Activated B cell treated with CpG ODN at 0.5 μM for 24 hours (primary cell): ENCODE measurements around the gene PARN. TPM values are rescaled to one million over a fixed set of nuclear protein-coding genes. Genes with fewer than 3 reads are reported as not detected.

Source experiments
- ATAC-seq: fragments of 200-7000 bp; cut with Tn5 transposase; one replicate; pipeline ENCODE4 v1.10.0; 2021; ENCODE audit warnings: low read depth, mild to moderate bottlenecking, moderate library complexity
- CTCF ChIA-PET: fragments of 350-600 bp; sonication (Branson Sonifier 250); formaldehyde crosslinking; loops from one replicate; lab custom pipeline; 2021; ENCODE audit warnings: antibody characterized with exemption; lab: Charles Lee
- POLR2A ChIA-PET: fragments of 350-600 bp; sonication (Branson Sonifier 250); formaldehyde crosslinking; loops from one replicate; lab custom pipeline; 2021; ENCODE audit warnings: antibody characterized with exemption; lab: Charles Lee
- DNase-seq: peaks from one replicate; pipeline ENCODE4 v3.0.0; 2022
- H3K27ac Mint-ChIP-seq: one replicate; pipeline ENCODE4 v1.8.0; 2020; ENCODE audit warnings: mixed read lengths
- H3K27me3 Mint-ChIP-seq: one replicate; pipeline ENCODE4 v1.8.0; 2021; ENCODE audit warnings: mixed read lengths
- H3K36me3 Mint-ChIP-seq: one replicate; pipeline ENCODE4 v1.8.0; 2021; ENCODE audit warnings: low read depth, mixed read lengths
- H3K4me1 Mint-ChIP-seq: one replicate; pipeline ENCODE4 v1.8.0; 2021; ENCODE audit warnings: mixed read lengths
- H3K4me3 Mint-ChIP-seq: one replicate; pipeline ENCODE4 v1.8.0; 2020; ENCODE audit warnings: mild to moderate bottlenecking, mixed read lengths
- H3K9me3 Mint-ChIP-seq: one replicate; pipeline ENCODE4 v1.8.0; 2020; ENCODE audit warnings: mixed read lengths
- intact Hi-C: fragments of 100-400 bp; cut with micrococcal nuclease; formaldehyde crosslinking; loops from one replicate; pipeline ENCODE4 v1.15.1; 2024
- total RNA-seq: library from RNA; stranded (reverse); gene quantifications from 2 replicates; pipeline ENCODE4 v1.2.3, GENCODE V29; 2022
- TF ChIP-seq, protein P1 (sequence below): fragments of 200-600 bp; IDR thresholded peaks from one replicate; pipeline ENCODE4 v1.8.0; 2022; ENCODE audit warnings: antibody characterized with exemption, mild to moderate bottlenecking

PARN gene
- total RNA-seq, 1 donor from 2014 or later, result 47.3 TPM

GRCh38 chr16:14419817-14420216 lies 210.2 kb downstream of the PARN start:
- no peak for DNase-seq
- ChIA-PET POLR2A (no interaction called here), CTCF (no interaction called here)
- H3K4me1 Mint-ChIP-seq, result peaks cover 16% of the 10 kb centered on the region
- no peaks in the 10 kb centered on the region for H3K27me3 Mint-ChIP-seq
- H3K36me3 Mint-ChIP-seq, result peaks cover 3% of the 10 kb centered on the region
- ATAC-seq, result no peak
- no peak overlapping the region for H3K4me3 Mint-ChIP-seq
- H3K27ac Mint-ChIP-seq, result no peak overlapping the region
- TF ChIP-seq, protein P1, sequence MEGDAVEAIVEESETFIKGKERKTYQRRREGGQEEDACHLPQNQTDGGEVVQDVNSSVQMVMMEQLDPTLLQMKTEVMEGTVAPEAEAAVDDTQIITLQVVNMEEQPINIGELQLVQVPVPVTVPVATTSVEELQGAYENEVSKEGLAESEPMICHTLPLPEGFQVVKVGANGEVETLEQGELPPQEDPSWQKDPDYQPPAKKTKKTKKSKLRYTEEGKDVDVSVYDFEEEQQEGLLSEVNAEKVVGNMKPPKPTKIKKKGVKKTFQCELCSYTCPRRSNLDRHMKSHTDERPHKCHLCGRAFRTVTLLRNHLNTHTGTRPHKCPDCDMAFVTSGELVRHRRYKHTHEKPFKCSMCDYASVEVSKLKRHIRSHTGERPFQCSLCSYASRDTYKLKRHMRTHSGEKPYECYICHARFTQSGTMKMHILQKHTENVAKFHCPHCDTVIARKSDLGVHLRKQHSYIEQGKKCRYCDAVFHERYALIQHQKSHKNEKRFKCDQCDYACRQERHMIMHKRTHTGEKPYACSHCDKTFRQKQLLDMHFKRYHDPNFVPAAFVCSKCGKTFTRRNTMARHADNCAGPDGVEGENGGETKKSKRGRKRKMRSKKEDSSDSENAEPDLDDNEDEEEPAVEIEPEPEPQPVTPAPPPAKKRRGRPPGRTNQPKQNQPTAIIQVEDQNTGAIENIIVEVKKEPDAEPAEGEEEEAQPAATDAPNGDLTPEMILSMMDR, result no peak
- no peaks in the 10 kb centered on the region for H3K9me3 Mint-ChIP-seq
- intact Hi-C loops, result loop anchor here (10.0 kb wide), 1 partner anchor 115 kb away; no protein-coding TSS in a partner anchor

GRCh38 chr16:14418795-14419225 lies 211.2 kb downstream of the PARN start:
- H3K9me3 Mint-ChIP-seq, result no peaks in the 10 kb centered on the region
- ChIA-PET POLR2A (no interaction called here), CTCF (no interaction called here)
- H3K4me3 Mint-ChIP-seq, result no peak overlapping the region
- ATAC-seq, result no peak
- DNase-seq, result no peak
- peaks cover 2% of the 10 kb centered on the region for H3K36me3 Mint-ChIP-seq
- intact Hi-C loops, result loop anchor here (10.0 kb wide), 1 partner anchor 114 kb away; no protein-coding TSS in a partner anchor
- H3K27ac Mint-ChIP-seq, result no peak overlapping the region
- no peaks in the 10 kb centered on the region for H3K27me3 Mint-ChIP-seq
- H3K4me1 Mint-ChIP-seq, result peaks cover 16% of the 10 kb centered on the region
- TF ChIP-seq, protein P1, result no peak

DNA sequence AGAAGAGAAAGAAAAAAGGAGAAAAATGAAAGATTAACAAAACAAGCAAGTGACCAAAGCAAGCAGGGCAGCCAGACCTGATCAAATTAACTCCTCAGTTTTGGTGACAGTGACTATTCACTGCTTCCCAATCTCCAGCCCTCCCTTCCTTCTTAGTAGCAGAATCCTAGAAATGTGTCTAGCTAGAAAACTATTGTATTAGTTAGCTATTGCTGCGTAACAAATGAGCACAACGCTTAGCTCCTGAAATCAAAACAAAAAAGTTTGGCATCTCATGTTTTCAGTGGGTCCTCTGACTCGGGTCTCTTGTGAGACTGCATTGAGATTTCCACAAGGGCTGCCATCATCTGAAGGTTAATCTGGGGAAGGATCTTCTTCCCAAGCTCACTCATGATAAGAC lies 213.9 kb downstream of the PARN start:
- Mint-ChIP-seq H3K4me3 (no peak overlapping the region), H3K9me3 (no peaks in the 10 kb centered on the region), H3K27me3 (no peaks in the 10 kb centered on the region), H3K27ac (no peak overlapping the region), H3K4me1 (peaks cover 16% of the 10 kb centered on the region), H3K36me3 (no peaks in the 10 kb centered on the region)
- POLR2A ChIA-PET, result no interaction called here
- DNase-seq (no peak), ATAC-seq (no peak)
- intact Hi-C loops, result loop anchor here (10.0 kb wide), 1 partner anchor 111 kb away; no protein-coding TSS in a partner anchor
- TF ChIP-seq, protein P1, result no peak
- CTCF ChIA-PET, result no interaction called here

- DNase-seq, result no peak
- no peaks in the 10 kb centered on the region for H3K36me3 Mint-ChIP-seq
- H3K27ac Mint-ChIP-seq, result no peak overlapping the region
Measured at GRCh38 chr16:14415291-14415690, 214.8 kb downstream of the PARN start.

DNA sequence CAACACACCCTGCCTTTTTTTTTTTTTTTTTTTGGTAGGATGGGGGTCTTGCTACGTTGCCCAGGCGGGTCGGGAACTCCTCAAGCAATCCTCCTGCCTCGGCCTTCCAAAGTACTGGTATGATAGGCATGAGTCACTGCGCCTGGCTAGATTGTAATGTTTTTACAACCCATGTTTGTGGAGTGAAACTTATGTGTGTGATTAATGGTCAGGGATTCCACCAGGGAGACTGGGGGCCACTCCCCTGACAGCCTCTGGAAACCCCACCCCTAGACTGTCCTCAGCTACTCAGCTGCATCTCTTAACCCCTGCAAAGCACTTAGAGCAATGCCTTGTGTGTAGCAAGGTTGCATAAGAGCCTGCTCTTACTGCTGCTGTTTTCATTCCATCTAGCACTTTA lies 220.5 kb downstream of the PARN start:
- Mint-ChIP-seq H3K27me3 (no peaks in the 10 kb centered on the region), H3K36me3 (no peaks in the 10 kb centered on the region), H3K9me3 (no peaks in the 10 kb centered on the region), H3K4me3 (no peak overlapping the region), H3K27ac (no peak overlapping the region), H3K4me1 (peaks cover 14% of the 10 kb centered on the region)
- ChIA-PET CTCF (no interaction called here), POLR2A (no interaction called here)
- TF ChIP-seq, protein P1, result no peak
- intact Hi-C loops, result no loop called here
- ATAC-seq, result no peak
- no peak for DNase-seq

More at GRCh38 chr16:14415291-14415690, 214.8 kb downstream of the PARN start:
- intact Hi-C loops, result loop anchor here (10.0 kb wide), 1 partner anchor 110 kb away; no protein-coding TSS in a partner anchor
- ChIA-PET CTCF (no interaction called here), POLR2A (interaction anchor here (0.7 kb wide), 1 partner anchor 105 kb away, joined by 3 read pairs; no protein-coding TSS in a partner anchor)
- Mint-ChIP-seq H3K4me3 (no peak overlapping the region), H3K4me1 (peaks cover 16% of the 10 kb centered on the region), H3K27me3 (no peaks in the 10 kb centered on the region), H3K9me3 (no peaks in the 10 kb centered on the region)
- ATAC-seq, result no peak
- TF ChIP-seq, protein P1, result no peak
